Parathyroid adenoma (tissue), 2 donors: ENCODE data around the gene SEPTIN5.

Source experiments
- H2AFZ ChIP-seq: fragments of 300-600 bp; sonication (generic); one replicate; pipeline ENCODE4 v1.7.0; 2017; ENCODE audit warnings: antibody characterized with exemption, mild to moderate bottlenecking
- H3K27ac ChIP-seq: fragments of 300-600 bp; sonication (generic); one replicate; pipeline ENCODE4 v1.7.0; 2017
- H3K27me3 ChIP-seq: fragments of 300-600 bp; sonication (generic); one replicate; pipeline ENCODE4 v1.7.0; 2017; ENCODE audit warnings: low read length; ENCODE audit not compliant: control insufficient read depth, insufficient read depth
- H3K36me3 ChIP-seq: fragments of 300-600 bp; sonication (generic); one replicate; pipeline ENCODE4 v1.7.0; 2017; ENCODE audit warnings: low read length; ENCODE audit not compliant: control insufficient read depth, insufficient read depth
- H3K4me1 ChIP-seq: fragments of 300-600 bp; sonication (generic); one replicate; pipeline ENCODE4 v1.7.0; 2017; ENCODE audit warnings: control low read depth
- H3K4me2 ChIP-seq: fragments of 300-600 bp; sonication (generic); one replicate; pipeline ENCODE4 v1.7.0; 2017; ENCODE audit warnings: low read length
- H3K4me3 ChIP-seq: fragments of 300-600 bp; sonication (generic); one replicate; pipeline ENCODE4 v1.7.0; 2017; ENCODE audit warnings: low read depth, low read length
- H3K79me2 ChIP-seq: fragments of 300-600 bp; sonication (generic); one replicate; pipeline ENCODE4 v1.7.0; 2017; ENCODE audit warnings: control low read depth
- H3K9ac ChIP-seq: fragments of 300-600 bp; sonication (generic); one replicate; pipeline ENCODE4 v1.7.0; 2017; ENCODE audit warnings: mild to moderate bottlenecking
- H3K9me3 ChIP-seq: fragments of 300-600 bp; sonication (generic); one replicate; pipeline ENCODE4 v1.7.0; 2017; ENCODE audit warnings: low read length; ENCODE audit not compliant: control insufficient read depth
- TF ChIP-seq, protein P1 (sequence below): fragments of 300-600 bp; sonication (generic); IDR thresholded peaks from one replicate; pipeline ENCODE4 v1.7.0; 2017; ENCODE audit warnings: antibody characterized with exemption, mild to moderate bottlenecking
- donor health status: primary hyperparathyroidism.

Gene SEPTIN5

DNA sequence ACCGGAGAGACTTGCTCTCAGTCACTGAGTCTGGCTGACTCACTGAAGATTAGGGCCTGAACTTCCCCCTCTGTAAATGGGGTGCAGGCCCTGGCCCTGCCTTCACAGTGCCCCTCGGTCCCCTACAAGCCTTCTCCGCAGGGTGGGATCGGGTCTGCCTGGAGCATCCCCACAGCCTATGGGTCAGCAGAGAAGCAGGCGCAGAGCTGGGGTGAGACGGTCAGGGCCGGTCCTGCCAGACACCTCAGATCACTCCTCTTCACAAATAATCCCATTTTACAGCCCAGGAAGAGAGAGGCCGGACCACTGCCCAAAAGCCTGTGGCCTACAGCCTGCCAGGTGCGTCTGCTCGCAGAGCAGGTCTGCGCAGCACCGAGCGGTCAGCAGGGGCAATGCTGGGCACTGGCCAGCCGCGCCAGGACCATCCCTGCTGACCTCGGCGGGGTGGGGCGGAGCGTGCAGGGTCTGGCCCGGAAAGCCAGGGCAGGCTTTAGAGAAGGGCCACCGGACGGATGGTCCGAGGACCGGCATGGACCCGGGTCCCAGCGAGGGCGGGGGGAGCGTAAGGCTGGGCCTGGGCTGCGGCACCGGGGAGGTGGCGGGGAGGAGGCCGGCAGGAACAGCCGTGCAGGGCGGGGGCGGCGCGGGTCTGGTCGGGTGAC lies 522 bp upstream of the SEPTIN5 start:
- Histone ChIP-seq H3K27ac (peak overlapping the region; percentile 0), H3K79me2 (no peaks in the 10 kb centered on the region), H3K4me2 (peak overlapping the region; percentile 86), H3K9me3 (no peaks in the 10 kb centered on the region), H3K36me3 (no peaks in the 10 kb centered on the region), H3K27me3 (no peaks in the 10 kb centered on the region), H3K9ac (no peak overlapping the region), H3K4me1 (no peaks in the 10 kb centered on the region), H2AFZ (peak overlapping the region; percentile 90), H3K4me3 (peak overlapping the region; percentile 63)
- TF ChIP-seq, protein P1, sequence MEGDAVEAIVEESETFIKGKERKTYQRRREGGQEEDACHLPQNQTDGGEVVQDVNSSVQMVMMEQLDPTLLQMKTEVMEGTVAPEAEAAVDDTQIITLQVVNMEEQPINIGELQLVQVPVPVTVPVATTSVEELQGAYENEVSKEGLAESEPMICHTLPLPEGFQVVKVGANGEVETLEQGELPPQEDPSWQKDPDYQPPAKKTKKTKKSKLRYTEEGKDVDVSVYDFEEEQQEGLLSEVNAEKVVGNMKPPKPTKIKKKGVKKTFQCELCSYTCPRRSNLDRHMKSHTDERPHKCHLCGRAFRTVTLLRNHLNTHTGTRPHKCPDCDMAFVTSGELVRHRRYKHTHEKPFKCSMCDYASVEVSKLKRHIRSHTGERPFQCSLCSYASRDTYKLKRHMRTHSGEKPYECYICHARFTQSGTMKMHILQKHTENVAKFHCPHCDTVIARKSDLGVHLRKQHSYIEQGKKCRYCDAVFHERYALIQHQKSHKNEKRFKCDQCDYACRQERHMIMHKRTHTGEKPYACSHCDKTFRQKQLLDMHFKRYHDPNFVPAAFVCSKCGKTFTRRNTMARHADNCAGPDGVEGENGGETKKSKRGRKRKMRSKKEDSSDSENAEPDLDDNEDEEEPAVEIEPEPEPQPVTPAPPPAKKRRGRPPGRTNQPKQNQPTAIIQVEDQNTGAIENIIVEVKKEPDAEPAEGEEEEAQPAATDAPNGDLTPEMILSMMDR = peak; percentile 13

DNA sequence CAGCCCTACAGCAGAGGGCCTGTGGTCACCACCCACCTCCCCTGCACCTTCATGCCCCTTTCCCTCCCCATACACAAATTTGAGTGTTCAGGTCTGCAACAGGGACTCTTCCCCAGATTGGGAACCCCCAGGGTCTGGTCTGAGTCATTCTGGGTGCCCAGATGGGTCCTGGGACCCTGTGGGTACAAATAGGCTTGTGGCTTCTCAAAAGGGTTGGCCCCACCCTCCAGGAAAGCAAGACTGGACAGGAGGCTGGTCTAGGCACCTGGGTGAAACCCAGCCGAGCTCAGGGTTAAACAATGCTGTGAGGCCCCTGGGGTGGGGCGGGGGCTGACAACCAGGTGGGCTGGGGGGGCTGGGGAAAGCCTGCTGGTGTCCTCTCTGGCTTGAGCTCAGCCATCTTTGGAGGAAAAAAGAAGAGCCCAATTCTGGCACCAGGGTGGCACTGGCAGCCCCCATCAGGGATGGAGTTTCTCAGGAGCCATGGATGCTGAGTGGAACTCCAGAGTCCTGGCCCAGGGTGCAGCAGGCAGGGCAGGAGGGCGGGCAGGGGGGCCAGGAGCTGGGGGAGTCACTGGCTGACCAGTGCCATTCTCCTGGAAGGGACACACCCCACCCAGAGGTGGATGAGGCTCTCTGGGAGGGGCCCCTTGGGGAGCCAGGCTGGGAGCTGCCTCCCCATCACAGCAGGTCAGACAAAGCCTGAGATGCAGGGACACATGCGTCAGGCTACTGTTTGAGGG lies 1.1 kb downstream of the SEPTIN5 start:
- no peaks in the 10 kb centered on the region for H3K27me3 ChIP-seq
- H3K4me3 ChIP-seq = peak overlapping the region; percentile 58
- H3K9me3 ChIP-seq = no peaks in the 10 kb centered on the region
- no peaks in the 10 kb centered on the region for H3K36me3 ChIP-seq
- no peaks in the 10 kb centered on the region for H3K79me2 ChIP-seq
- H3K27ac ChIP-seq = peak overlapping the region; percentile 42
- no peak overlapping the region for H3K9ac ChIP-seq
- no peak overlapping the region for H2AFZ ChIP-seq
- no peaks in the 10 kb centered on the region for H3K4me1 ChIP-seq
- H3K4me2 ChIP-seq = peak overlapping the region; percentile 85
- TF ChIP-seq, protein P1 = no peak

DNA sequence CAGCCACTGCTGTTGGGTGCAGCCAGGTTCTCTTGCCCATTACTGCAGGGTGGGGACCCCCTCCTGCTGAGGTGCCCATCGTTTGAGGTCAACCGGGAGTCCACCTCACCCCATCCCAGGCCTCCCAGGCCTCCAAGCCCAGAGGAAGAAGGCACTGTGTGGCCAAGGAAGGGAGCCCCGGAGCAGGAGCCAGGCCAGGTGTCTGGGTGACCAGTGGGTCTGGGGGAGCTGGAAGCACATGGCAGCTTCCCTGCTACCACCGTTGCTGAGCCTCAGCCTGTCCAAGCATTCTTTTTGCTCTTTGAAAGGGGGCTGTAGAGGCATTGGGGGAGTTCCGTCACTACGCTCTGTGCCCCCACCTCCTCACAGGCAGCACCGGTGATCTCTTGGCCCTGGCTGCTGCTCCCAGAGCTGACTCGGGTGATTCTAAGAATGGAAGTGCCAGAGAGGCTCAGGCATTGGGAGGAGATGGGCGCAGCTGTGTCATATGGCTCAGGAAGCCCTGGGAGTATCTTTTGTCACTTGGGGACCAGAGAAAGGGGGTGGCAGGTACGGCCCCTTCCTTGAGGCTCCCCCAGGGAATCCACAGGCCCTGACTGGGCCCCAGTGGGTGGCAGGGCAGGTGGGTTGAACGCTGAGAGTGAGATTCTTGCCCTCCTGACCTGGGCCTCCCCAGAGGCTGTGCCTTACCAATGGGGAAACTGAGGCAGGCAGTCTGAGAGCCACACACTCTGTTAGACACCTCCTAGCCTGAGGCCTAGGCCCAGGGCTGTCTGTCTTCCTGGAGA lies 1.9 kb downstream of the SEPTIN5 start:
- no peak overlapping the region for H3K4me3 ChIP-seq
- H2AFZ ChIP-seq = no peak overlapping the region
- no peaks in the 10 kb centered on the region for H3K9me3 ChIP-seq
- H3K36me3 ChIP-seq = no peaks in the 10 kb centered on the region
- H3K27me3 ChIP-seq = no peaks in the 10 kb centered on the region
- H3K27ac ChIP-seq = no peak overlapping the region
- H3K4me2 ChIP-seq = peak overlapping the region; percentile 85
- TF ChIP-seq, protein P1 = no peak
- H3K79me2 ChIP-seq = no peaks in the 10 kb centered on the region
- H3K9ac ChIP-seq = no peak overlapping the region
- no peaks in the 10 kb centered on the region for H3K4me1 ChIP-seq

DNA sequence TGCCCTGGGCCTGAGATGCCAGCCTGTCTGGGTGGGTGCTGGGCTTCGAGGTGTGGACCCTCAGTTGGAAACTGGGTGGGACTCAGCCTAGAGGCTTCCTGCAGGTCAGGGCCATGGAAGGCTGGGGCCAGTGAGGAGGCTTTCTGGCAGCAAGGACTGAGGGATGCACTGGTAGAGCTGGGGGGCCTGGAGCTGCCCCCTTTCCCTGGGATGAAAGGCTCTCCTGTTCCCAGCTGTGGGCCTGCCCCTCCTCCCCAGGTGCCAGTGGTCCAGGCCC lies 2.5 kb downstream of the SEPTIN5 start:
- Histone ChIP-seq H3K9me3 (no peaks in the 10 kb centered on the region), H3K4me3 (no peak overlapping the region), H3K27ac (no peak overlapping the region), H3K36me3 (no peaks in the 10 kb centered on the region), H3K27me3 (no peaks in the 10 kb centered on the region), H3K4me1 (no peaks in the 10 kb centered on the region), H3K4me2 (no peak overlapping the region), H3K79me2 (no peaks in the 10 kb centered on the region), H2AFZ (no peak overlapping the region), H3K9ac (no peak overlapping the region)
- TF ChIP-seq, protein P1 = no peak
